Measurements from ENCODE around the gene IGSF9B. TPM values are rescaled to one million over a fixed set of nuclear protein-coding genes. Genes with fewer than 3 reads are reported as not detected.

Gene IGSF9B
- total and polyA plus RNA-seq, 9 of the 15 experiments (the other 6 are each of a cell fraction or from before 2014, with no cell fraction given) = 0.09 TPM; not detected in 8

GRCh38 chr11:133902506-133902905 lies 54.3 kb downstream of the IGSF9B start (continued):
- TF ChIP-seq ZNF407 (IDR thresholded peaks at IDR 0.05; ENCODE audit: low read depth) (no peak), REST (IDR thresholded peaks at IDR 0.05; ENCODE audit: borderline replicate concordance) (no peak), REST (CRISPR knock-in tag; IDR thresholded peaks at IDR 0.05; ENCODE audit: low read depth) (no peak), FIP1L1 (IDR thresholded peaks at IDR 0.05; ENCODE audit: low read depth, low read length, poor library complexity, severe bottlenecking) (no peak), SUPT5H (IDR thresholded peaks at IDR 0.05) (no peak), TSC22D4 (tag; IDR thresholded peaks at IDR 0.05) (no peak), SRSF9 (IDR thresholded peaks at IDR 0.05; ENCODE audit: borderline replicate concordance, low read depth, low read length) (no peak), ZC3H11A (IDR thresholded peaks at IDR 0.05; ENCODE audit: low read depth, low read length) (no peak), HMG20B (CRISPR knock-in tag; IDR thresholded peaks at IDR 0.05) (no peak), RUNX1 (IDR thresholded peaks at IDR 0.05; ENCODE audit: low read depth) (no peak), KLF10 (CRISPR knock-in tag; IDR thresholded peaks at IDR 0.05) (no peak)
